Calu3 (cell line): ENCODE results near the gene DEDD2. TPM values are rescaled to one million over a fixed set of nuclear protein-coding genes. Genes with fewer than 3 reads are reported as not detected.

ENCODE experiments used
- BruUV-seq: library from RNA; stranded (reverse); fragments of 400-500 nt; replicated peaks from 2 replicates; lab custom pipeline; 2021; lab: Mats Ljungman, UMichigan
- CTCF ChIA-PET: fragments of 300-600 bp; sonication (Branson Sonifier 250); formaldehyde crosslinking; loops from one replicate; lab custom pipeline; 2022; ENCODE audit warnings: antibody characterized with exemption; lab: Charles Lee
- DNase-seq: peaks from one replicate; pipeline ENCODE4 v3.0.0; 2022
- H3K27ac Mint-ChIP-seq: one replicate; pipeline ENCODE4 v1.8.0; 2022; ENCODE audit warnings: mixed read lengths; ENCODE audit not compliant: unreplicated experiment
- H3K27me3 Mint-ChIP-seq: one replicate; pipeline ENCODE4 v1.8.0; 2022; ENCODE audit warnings: mixed read lengths; ENCODE audit not compliant: unreplicated experiment
- H3K36me3 Mint-ChIP-seq: one replicate; pipeline ENCODE4 v1.8.0; 2022; ENCODE audit warnings: mild to moderate bottlenecking, moderate library complexity, mixed read lengths; ENCODE audit not compliant: insufficient read depth, unreplicated experiment
- H3K4me1 Mint-ChIP-seq: one replicate; pipeline ENCODE4 v1.8.0; 2022; ENCODE audit warnings: mild to moderate bottlenecking, low read depth, mixed read lengths; ENCODE audit not compliant: unreplicated experiment
- H3K4me3 Mint-ChIP-seq: one replicate; pipeline ENCODE4 v1.8.0; 2022; ENCODE audit warnings: mild to moderate bottlenecking, low read depth, moderate library complexity, mixed read lengths; ENCODE audit not compliant: unreplicated experiment
- H3K9me3 Mint-ChIP-seq: one replicate; pipeline ENCODE4 v1.8.0; 2022; ENCODE audit warnings: low read depth, mixed read lengths; ENCODE audit not compliant: unreplicated experiment
- CTCF ChIP-seq: fragments of 200-600 bp; IDR thresholded peaks from one replicate; pipeline ENCODE4 v1.8.0; 2022; ENCODE audit warnings: antibody characterized with exemption; ENCODE audit not compliant: unreplicated experiment
- intact Hi-C: fragments of 100-400 bp; cut with micrococcal nuclease; formaldehyde crosslinking; loops from one replicate; pipeline ENCODE4 v1.10.0; 2022; ENCODE audit not compliant: unreplicated experiment
- total RNA-seq: library from RNA; stranded (reverse); gene quantifications from 2 replicates; pipeline ENCODE4 v1.2.3, GENCODE V29; 2022

Gene DEDD2
- total RNA-seq, 1 experiment from 2014 or later = 78.3 TPM

GRCh38 chr19:42188665-42189064 is 28.8 kb downstream of the DEDD2 start:
- BruUV-seq = no TSS peak
- CTCF ChIA-PET = interaction anchor here (0.6 to 1.1 kb wide), 4 partner anchors 22 to 74 kb away, joined by 3 to 4 read pairs (median 3); no protein-coding TSS in a partner anchor
- Mint-ChIP-seq H3K9me3 (no peaks in the 10 kb centered on the region), H3K4me1 (peaks cover 47% of the 10 kb centered on the region), H3K27me3 (no peaks in the 10 kb centered on the region), H3K27ac (no peak overlapping the region), H3K4me3 (no peak overlapping the region), H3K36me3 (peaks cover 24% of the 10 kb centered on the region)
- TF ChIP-seq CTCF = no peak
- intact Hi-C loops = no loop called here
- DNase-seq = no peak

DNA sequence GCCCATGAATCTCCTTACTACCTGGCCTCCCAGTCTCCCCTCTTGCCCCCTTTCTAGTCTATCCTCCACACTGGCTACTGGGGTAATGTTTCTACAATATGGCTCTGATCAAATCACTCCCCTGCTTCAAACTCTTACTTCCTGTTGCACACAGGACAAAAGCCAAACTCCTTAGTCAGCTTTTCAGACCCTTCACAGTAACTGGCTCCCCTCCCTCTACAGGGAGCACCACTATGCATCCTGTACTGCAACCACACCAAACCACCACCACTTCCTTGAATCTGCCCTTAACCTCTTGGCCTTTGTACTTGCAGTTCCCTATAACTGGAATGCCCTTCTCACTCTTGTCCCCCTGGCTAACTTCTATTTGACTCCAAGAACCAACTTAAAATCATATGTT is 32.2 kb downstream of the DEDD2 start:
- intact Hi-C loops = loop anchor here (2.0 kb wide), 1 partner anchor 76 kb away; no protein-coding TSS in a partner anchor
- CTCF ChIA-PET = interaction anchor here (1.0 to 3.0 kb wide), 3 partner anchors 8 to 72 kb away, joined by 3 to 18 read pairs (median 5); partner anchors contain the start of gene POU2F2
- Mint-ChIP-seq H3K36me3 (no peaks in the 10 kb centered on the region), H3K4me3 (no peak overlapping the region), H3K27ac (no peak overlapping the region), H3K27me3 (peaks cover 19% of the 10 kb centered on the region), H3K4me1 (peaks cover 18% of the 10 kb centered on the region), H3K9me3 (no peaks in the 10 kb centered on the region)
- TF ChIP-seq CTCF = no peak
- no peak for DNase-seq
- BruUV-seq = no TSS peak

- peaks cover 19% of the 10 kb centered on the region for H3K27me3 Mint-ChIP-seq
- intact Hi-C loops = loop anchor here (1.0 to 2.0 kb wide), 2 partner anchors 51 to 76 kb away; no protein-coding TSS in a partner anchor
- no TSS peak for BruUV-seq
- peak overlapping the region; percentile 6 for H3K27ac Mint-ChIP-seq
- peak; percentile 94 for TF ChIP-seq CTCF
- H3K36me3 Mint-ChIP-seq = no peaks in the 10 kb centered on the region
- H3K4me1 Mint-ChIP-seq = peaks cover 18% of the 10 kb centered on the region
- CTCF ChIA-PET = interaction anchor here (1.0 to 3.0 kb wide), 5 partner anchors 9 to 71 kb away, joined by 3 to 18 read pairs (median 5); partner anchors contain the start of gene POU2F2
- no peaks in the 10 kb centered on the region for H3K9me3 Mint-ChIP-seq
- DNase-seq = peak; percentile 91
- no peak overlapping the region for H3K4me3 Mint-ChIP-seq
These were observed 33.0 kb downstream of the DEDD2 start for GRCh38 chr19:42184401-42184861.

- no peaks in the 10 kb centered on the region for H3K36me3 Mint-ChIP-seq
- H3K27ac Mint-ChIP-seq = no peak overlapping the region
- no TSS peak for BruUV-seq
- DNase-seq = peak; percentile 30
- H3K9me3 Mint-ChIP-seq = no peaks in the 10 kb centered on the region
- intact Hi-C loops = no loop called here
- H3K4me3 Mint-ChIP-seq = no peak overlapping the region
- peaks cover 10% of the 10 kb centered on the region for H3K4me1 Mint-ChIP-seq
- H3K27me3 Mint-ChIP-seq = peaks cover 19% of the 10 kb centered on the region
- TF ChIP-seq CTCF = no peak
- CTCF ChIA-PET = no interaction called here
These were observed 38.4 kb downstream of the DEDD2 start for GRCh38 chr19:42178791-42179674.
